ENCODE data around the gene GNB1.

DNA sequence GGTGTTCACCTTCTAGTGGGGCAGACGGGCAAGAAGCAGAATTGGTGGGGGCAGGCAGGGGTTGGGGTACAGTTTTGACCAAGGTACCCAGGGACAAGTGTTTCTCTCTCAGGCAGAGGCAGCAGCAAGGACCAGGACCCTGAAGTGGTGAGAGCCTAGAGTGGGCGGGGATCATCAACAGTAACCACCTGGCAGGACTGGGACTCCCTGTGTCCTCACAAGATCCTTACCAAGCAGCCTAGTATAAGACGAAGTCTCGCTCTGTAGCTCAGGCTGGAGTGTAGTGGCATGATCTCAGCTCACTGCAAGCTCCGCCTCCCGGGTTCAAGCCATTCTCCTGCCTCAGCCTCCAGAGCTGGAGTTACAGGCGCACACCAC is 109.4 kb downstream of the GNB1 start:
- TF ChIP-seq, protein P1, sequence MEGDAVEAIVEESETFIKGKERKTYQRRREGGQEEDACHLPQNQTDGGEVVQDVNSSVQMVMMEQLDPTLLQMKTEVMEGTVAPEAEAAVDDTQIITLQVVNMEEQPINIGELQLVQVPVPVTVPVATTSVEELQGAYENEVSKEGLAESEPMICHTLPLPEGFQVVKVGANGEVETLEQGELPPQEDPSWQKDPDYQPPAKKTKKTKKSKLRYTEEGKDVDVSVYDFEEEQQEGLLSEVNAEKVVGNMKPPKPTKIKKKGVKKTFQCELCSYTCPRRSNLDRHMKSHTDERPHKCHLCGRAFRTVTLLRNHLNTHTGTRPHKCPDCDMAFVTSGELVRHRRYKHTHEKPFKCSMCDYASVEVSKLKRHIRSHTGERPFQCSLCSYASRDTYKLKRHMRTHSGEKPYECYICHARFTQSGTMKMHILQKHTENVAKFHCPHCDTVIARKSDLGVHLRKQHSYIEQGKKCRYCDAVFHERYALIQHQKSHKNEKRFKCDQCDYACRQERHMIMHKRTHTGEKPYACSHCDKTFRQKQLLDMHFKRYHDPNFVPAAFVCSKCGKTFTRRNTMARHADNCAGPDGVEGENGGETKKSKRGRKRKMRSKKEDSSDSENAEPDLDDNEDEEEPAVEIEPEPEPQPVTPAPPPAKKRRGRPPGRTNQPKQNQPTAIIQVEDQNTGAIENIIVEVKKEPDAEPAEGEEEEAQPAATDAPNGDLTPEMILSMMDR (IDR thresholded peaks at IDR 0.05): no peak
- no peak for TF ChIP-seq POLR2A (IDR thresholded peaks at IDR 0.05)

All from adrenal gland (tissue), 5 donors.